ENCODE data around the gene PNLDC1.

The PNLDC1 gene

GRCh38 chr6:159853754-159854153 lies 53.7 kb downstream of the PNLDC1 start:
- no peak for DNase-seq

GRCh38 chr6:159854959-159855358 lies 54.9 kb downstream of the PNLDC1 start:
- no peak for DNase-seq

- DNase-seq = no peak
Measured at GRCh38 chr6:159858259-159858658, 58.2 kb downstream of the PNLDC1 start.

GRCh38 chr6:159860482-159860881 lies 60.4 kb downstream of the PNLDC1 start:
- DNase-seq = no peak

- no peak for DNase-seq
Measured at GRCh38 chr6:159862103-159862502, 62.0 kb downstream of the PNLDC1 start.

GRCh38 chr6:159863341-159863740 lies 63.3 kb downstream of the PNLDC1 start:
- DNase-seq = peak; percentile 74

GRCh38 chr6:159865226-159865920 lies 65.3 kb downstream of the PNLDC1 start:
- DNase-seq = no peak

GRCh38 chr6:159866286-159867247 lies 66.5 kb downstream of the PNLDC1 start:
- no peak for DNase-seq

All from fibroblast of skin of scalp (primary cell).